Upper lobe of left lung (tissue), 6 donors: Measurements from ENCODE around the gene STAT5B. TPM values are rescaled to one million over a fixed set of nuclear protein-coding genes. Genes with fewer than 3 reads are reported as not detected.

Experiments
- ATAC-seq, 2 donors: fragments of 200-7000 bp; cut with Tn5 transposase; one replicate each; pipeline ENCODE4 v1.9.1; 2022; ENCODE audit warnings: mild to moderate bottlenecking in 2 of 2, moderate library complexity in 2 of 2; ENCODE audit not compliant: low FRiP score in 2 of 2
- DNase-seq, 2 donors: peaks; one replicate each; pipeline ENCODE4 v3.0.0-alpha.2; 2019 to 2020
- H3K27ac ChIP-seq, 4 donors: fragments of 200-600 bp; sonication (generic); one replicate each; pipeline ENCODE4 v1.5.1; 2016 to 2019
- H3K27me3 ChIP-seq, 4 donors: fragments of 200-600 bp; sonication (generic); one replicate each; pipeline ENCODE4 v1.5.1; 2017 to 2019
- H3K36me3 ChIP-seq, 4 donors: fragments of 200-600 bp; sonication (generic); one replicate each; pipeline ENCODE4 v1.5.1; 2016 to 2019
- H3K4me1 ChIP-seq, 4 donors: fragments of 200-600 bp; sonication (generic); one replicate each; pipeline ENCODE4 v1.5.1; 2018 to 2019
- H3K4me3 ChIP-seq, 4 donors: fragments of 200-600 bp; sonication (generic); one replicate each; pipeline ENCODE4 v1.5.1; 2017 to 2019; ENCODE audit warnings: mild to moderate bottlenecking in 2 of 4, moderate library complexity in 1 of 4
- H3K9me3 ChIP-seq, 4 donors: fragments of 200-600 bp; sonication (generic); one replicate each; pipeline ENCODE4 v1.5.1; 2018 to 2019
- CTCF ChIP-seq, 6 experiments: fragments of 450-650 bp in 4 of 6; fragments of 200-600 bp in 2 of 6; sonication (generic) in 2 of 6; IDR thresholded peaks; one replicate each; pipeline ENCODE4 v1.5.1; 2016 to 2019; ENCODE audit warnings: antibody characterized with exemption in 6 of 6
- EP300 ChIP-seq, 4 donors: sonication (generic); formaldehyde crosslinking; IDR thresholded peaks; one replicate each; pipeline ENCODE4 v1.5.1; 2017; ENCODE audit warnings: antibody characterized with exemption in 4 of 4, control low read depth in 2 of 4
- POLR2A ChIP-seq, 4 donors: fragments of 450-650 bp; IDR thresholded peaks; one replicate each; pipeline ENCODE4 v1.5.1; 2016 to 2017; ENCODE audit warnings: antibody characterized with exemption in 4 of 4, mild to moderate bottlenecking in 2 of 4
- POLR2AphosphoS5 ChIP-seq, 2 donors: sonication (generic); formaldehyde crosslinking; IDR thresholded peaks; one replicate each; pipeline ENCODE4 v1.5.1; 2017; ENCODE audit warnings: antibody characterized with exemption in 2 of 2
- WGBS, 2 donors: methylation state at CpG; one replicate each; pipeline ENCODE4 v1.1.5; 2017 to 2018; 5-methylcytosine and 5-hydroxymethylcytosine counted together
- total RNA-seq, 6 donors: library from RNA; depleted of rRNA in 4 of 6; stranded (reverse); fragments of >200 nt in 4 of 6; gene quantifications; one replicate each; pipeline versions ENCODE4 v1.1.0 to v1.2.1, GENCODE V29; 2016 to 2021
- donor health status: DM: no; HTN: no; CAD: no; lungs with moderate emphysema.
- donor health status: DM: no; HTN: yes; CAD: no; lungs with severe emphysema.

STAT5B gene
- total RNA-seq, 6 donors from 2014 or later = 48.6 to 115 (median 66.3) TPM

- H3K36me3 ChIP-seq = no peaks in the 10 kb centered on the region
- DNase-seq (peak in 1 of 2 donors; percentile 18), ATAC-seq (no peak)
- no peaks in the 10 kb centered on the region for H3K9me3 ChIP-seq
- WGBS, 2 donors = 17 to 22% methylated on average over 13 of the region's 13 CpGs
- H3K27me3 ChIP-seq = no peaks in the 10 kb centered on the region
- peak overlapping the region; percentile 88 to 94 (median 89) for H3K27ac ChIP-seq
- no peak for TF ChIP-seq CTCF (IDR thresholded peaks at IDR 0.05)
- TF ChIP-seq POLR2AphosphoS5 (IDR thresholded peaks at IDR 0.05) = no peak
- no peak for TF ChIP-seq EP300 (IDR thresholded peaks at IDR 0.05)
- TF ChIP-seq POLR2A (IDR thresholded peaks at IDR 0.05) = no peak
- H3K4me3 ChIP-seq = peak overlapping the region; percentile 74 to 96 (median 86)
- H3K4me1 ChIP-seq = peaks cover 19 to 55% (median 44%) of the 10 kb centered on the region in 4 donors
Observed at GRCh38 chr17:42274812-42275526, 1.2 kb downstream of the STAT5B start.

GRCh38 chr17:42274253-42274542 is 2.0 kb downstream of the STAT5B start:
- DNase-seq (no peak), ATAC-seq (no peak)
- H3K4me1 ChIP-seq = peaks cover 19 to 60% (median 45%) of the 10 kb centered on the region in 4 donors
- no peaks in the 10 kb centered on the region for H3K36me3 ChIP-seq
- H3K9me3 ChIP-seq = no peaks in the 10 kb centered on the region
- H3K27ac ChIP-seq = peak overlapping the region in 1 of 4 donors; percentile 94
- WGBS, 2 donors = 76 to 77% methylated on average over 3 of the region's 3 CpGs
- TF ChIP-seq POLR2AphosphoS5 (IDR thresholded peaks at IDR 0.05) (no peak), POLR2A (IDR thresholded peaks at IDR 0.05) (no peak), EP300 (IDR thresholded peaks at IDR 0.05) (no peak), CTCF (IDR thresholded peaks at IDR 0.05) (no peak)
- no peaks in the 10 kb centered on the region for H3K27me3 ChIP-seq
- no peak overlapping the region for H3K4me3 ChIP-seq

GRCh38 chr17:42273474-42274252 is 2.5 kb downstream of the STAT5B start:
- WGBS, 2 donors = 54 to 58% methylated on average over 7 of the region's 7 CpGs
- peaks cover 19 to 64% (median 47%) of the 10 kb centered on the region in 4 donors for H3K4me1 ChIP-seq
- no peaks in the 10 kb centered on the region for H3K36me3 ChIP-seq

GRCh38 chr17:42272162-42272907 is 3.9 kb downstream of the STAT5B start:
- Histone ChIP-seq H3K27me3 (no peaks in the 10 kb centered on the region), H3K36me3 (no peaks in the 10 kb centered on the region), H3K4me3 (no peak overlapping the region), H3K9me3 (no peaks in the 10 kb centered on the region), H3K27ac (peak overlapping the region in 2 of 4 donors; percentile 28 to 94), H3K4me1 (peaks cover 19 to 69% (median 46%) of the 10 kb centered on the region in 4 donors)
- no peak for TF ChIP-seq EP300 (IDR thresholded peaks at IDR 0.05)
- TF ChIP-seq CTCF (IDR thresholded peaks at IDR 0.05) = no peak
- no peak for TF ChIP-seq POLR2A (IDR thresholded peaks at IDR 0.05)
- TF ChIP-seq POLR2AphosphoS5 (IDR thresholded peaks at IDR 0.05) = no peak
- WGBS, 2 donors = 61% methylated on average over 7 of the region's 7 CpGs
- ATAC-seq (no peak), DNase-seq (no peak)

More at GRCh38 chr17:42273474-42274252, 2.5 kb downstream of the STAT5B start:
- no peak for DNase-seq
- H3K4me3 ChIP-seq = no peak overlapping the region
- ATAC-seq = no peak
- no peaks in the 10 kb centered on the region for H3K27me3 ChIP-seq
- no peaks in the 10 kb centered on the region for H3K9me3 ChIP-seq
- TF ChIP-seq POLR2AphosphoS5 (IDR thresholded peaks at IDR 0.05) = no peak
- no peak for TF ChIP-seq EP300 (IDR thresholded peaks at IDR 0.05)
- peak overlapping the region in 1 of 4 donors; percentile 94 for H3K27ac ChIP-seq

GRCh38 chr17:42271779-42272035 is 4.5 kb downstream of the STAT5B start:
- Histone ChIP-seq H3K9me3 (no peaks in the 10 kb centered on the region), H3K36me3 (no peaks in the 10 kb centered on the region), H3K27ac (peak overlapping the region in 1 of 4 donors; percentile 21), H3K4me1 (peaks cover 13 to 69% (median 44%) of the 10 kb centered on the region in 4 donors), H3K27me3 (no peaks in the 10 kb centered on the region), H3K4me3 (no peak overlapping the region)
- ATAC-seq (no peak), DNase-seq (no peak)
- TF ChIP-seq POLR2AphosphoS5 (IDR thresholded peaks at IDR 0.05) = no peak
- TF ChIP-seq CTCF (IDR thresholded peaks at IDR 0.05) = no peak
- no peak for TF ChIP-seq EP300 (IDR thresholded peaks at IDR 0.05)
- no peak for TF ChIP-seq POLR2A (IDR thresholded peaks at IDR 0.05)
